ENCODE measurements around the gene KIAA1671.

Gene KIAA1671

DNA sequence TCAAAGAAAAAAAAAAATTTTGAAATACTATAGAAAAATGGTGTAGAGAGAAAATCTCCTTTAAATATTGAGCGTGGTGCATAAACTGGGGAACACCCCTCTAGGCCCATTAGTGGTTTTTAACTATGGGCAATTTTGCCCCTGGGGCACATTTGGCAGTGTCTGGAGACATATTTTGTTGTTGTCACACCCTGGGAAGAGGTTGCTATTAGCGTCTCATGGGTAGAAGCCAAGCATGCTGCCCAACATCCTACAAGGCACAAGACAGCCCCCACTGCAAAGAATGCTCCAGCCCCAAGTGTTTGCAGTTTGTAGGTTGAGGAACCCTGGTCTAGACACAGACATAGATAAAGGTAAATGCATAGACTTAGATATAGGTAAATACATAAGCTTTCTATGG, 92.6 kb downstream of the KIAA1671 start:
- DNase-seq (no peak), ATAC-seq (no peak)

DNA sequence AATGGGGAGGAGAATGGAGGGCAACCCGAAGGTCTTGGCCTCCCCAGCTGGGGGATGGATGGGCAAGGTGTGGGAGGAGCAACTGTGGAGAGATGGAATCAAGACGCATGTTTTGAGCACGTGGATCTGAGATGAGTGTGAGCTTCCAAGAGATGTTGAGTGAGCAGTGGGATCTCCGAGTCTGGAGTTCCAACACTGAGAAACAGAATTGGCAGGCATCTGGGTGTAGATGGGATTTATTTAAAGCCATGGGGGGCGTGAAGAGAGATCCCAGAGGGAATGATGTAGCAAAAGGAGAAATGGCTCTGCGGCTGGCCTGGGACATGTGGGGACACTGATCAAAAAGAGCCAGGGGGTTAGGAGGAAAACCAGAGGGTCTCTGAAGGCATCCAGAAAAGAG, 95.6 kb downstream of the KIAA1671 start:
- ATAC-seq (no peak), DNase-seq (no peak)

DNA sequence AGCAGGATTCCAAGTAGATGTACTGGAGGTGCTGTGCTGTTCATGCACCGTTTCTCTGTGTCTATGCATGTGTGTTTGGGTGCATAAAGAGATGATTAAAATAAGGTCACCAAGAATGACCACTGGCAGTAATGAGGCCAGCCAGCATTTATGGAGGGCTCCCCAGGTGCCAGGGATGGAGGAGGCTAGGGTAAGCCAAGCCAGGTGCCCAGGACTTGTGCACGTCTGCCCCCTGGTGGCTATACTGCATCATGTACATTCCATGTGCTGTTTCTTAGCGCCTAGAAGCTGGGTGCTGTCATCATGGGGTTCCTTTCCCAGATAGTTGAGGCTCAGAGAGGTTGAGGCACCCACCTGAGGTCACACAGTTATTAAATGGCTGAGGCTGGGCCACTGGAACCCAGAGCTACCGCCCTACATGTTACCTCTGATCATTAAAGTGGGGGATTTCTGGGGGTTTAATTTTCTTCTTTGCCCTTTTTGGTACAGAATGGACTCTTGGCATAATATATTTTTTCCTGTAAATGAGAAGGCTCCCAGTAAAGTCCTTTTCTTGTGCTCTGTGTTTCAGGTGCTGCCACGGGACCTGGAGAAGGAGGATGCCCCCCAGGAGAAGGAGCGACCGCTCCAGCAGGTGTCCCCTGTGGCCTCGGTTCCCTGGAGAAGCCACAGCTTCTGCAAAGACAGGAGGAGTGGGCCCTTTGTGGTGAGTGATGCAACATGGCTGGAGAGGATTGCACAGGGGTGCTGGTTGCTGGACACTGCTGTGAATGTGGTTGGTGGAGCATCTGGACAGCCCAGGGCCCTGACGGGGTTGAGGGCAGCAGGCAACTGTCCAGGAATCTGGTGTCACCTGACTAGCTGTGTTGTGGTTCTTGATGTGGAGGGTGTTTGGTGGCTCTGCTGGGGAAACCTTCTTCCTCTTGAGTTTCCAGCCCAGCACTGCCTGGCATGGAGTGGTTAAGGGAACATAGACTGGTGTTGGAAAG, 96.4 kb downstream of the KIAA1671 start:
- DNase-seq, result peak; percentile 79

DNA sequence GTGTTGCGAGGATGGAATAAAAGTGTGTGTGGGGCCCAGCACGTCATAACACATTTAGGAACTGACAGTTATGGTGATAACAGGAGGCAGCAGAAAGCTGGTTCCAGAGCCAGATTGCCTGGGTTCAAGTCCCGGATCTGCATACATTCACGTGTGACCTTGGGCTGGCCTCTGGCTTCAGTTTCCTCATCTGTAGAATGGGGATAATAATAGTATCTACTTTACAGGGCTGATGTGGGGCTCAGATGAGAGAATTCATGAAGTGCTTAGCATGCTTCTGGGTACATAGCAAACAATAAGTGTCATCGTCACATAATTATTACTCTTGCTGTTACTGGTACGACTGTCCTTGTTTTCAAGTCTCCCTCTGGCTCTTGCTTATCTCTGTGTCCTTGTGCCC, 97.3 kb downstream of the KIAA1671 start:
- DNase-seq, result no peak
- ATAC-seq, result no peak

More for the DNA sequence above, 96.4 kb downstream of the KIAA1671 start:
- ATAC-seq, result peak; percentile 67

DNA sequence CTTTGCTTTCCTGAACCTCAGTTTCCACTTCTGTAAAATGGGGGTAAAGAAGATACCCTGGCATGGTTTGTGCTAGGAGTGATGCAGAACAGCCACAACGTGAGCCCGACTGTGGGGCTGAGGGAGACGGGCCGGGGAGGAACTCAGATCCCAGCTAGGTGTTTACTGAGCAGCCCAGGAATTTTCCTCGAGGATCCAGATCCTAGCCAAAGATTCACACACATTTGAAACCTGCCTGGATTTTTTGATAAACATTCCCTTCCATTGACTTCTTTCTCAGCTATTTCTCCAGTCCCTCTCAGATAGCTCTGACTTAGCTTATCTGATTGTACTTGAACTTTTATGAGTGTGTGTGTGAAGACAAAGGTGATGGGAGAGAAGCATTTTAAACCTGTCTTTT, 98.0 kb downstream of the KIAA1671 start:
- ATAC-seq, result no peak
- DNase-seq, result no peak

DNA sequence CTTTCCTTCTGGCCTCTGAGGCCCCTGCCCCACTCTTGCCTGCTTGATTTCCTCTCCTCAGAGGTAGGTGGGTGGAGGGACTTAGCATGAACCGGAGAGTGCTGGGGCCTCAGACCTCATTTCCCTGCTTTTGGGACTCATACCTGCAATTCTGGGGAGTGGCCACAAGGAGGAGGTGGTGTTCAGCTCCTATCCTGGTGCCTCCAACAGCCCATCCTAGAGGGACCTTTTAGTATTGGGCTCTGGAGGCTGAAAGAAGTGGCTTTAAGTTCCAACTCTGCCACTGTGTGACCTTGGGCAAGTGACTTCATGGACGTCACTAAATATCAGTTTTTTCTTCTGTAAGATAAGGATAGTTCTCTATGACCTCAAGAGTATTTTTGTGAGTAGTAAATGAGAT, 98.6 kb downstream of the KIAA1671 start:
- ATAC-seq, result no peak
- DNase-seq, result no peak

DNA sequence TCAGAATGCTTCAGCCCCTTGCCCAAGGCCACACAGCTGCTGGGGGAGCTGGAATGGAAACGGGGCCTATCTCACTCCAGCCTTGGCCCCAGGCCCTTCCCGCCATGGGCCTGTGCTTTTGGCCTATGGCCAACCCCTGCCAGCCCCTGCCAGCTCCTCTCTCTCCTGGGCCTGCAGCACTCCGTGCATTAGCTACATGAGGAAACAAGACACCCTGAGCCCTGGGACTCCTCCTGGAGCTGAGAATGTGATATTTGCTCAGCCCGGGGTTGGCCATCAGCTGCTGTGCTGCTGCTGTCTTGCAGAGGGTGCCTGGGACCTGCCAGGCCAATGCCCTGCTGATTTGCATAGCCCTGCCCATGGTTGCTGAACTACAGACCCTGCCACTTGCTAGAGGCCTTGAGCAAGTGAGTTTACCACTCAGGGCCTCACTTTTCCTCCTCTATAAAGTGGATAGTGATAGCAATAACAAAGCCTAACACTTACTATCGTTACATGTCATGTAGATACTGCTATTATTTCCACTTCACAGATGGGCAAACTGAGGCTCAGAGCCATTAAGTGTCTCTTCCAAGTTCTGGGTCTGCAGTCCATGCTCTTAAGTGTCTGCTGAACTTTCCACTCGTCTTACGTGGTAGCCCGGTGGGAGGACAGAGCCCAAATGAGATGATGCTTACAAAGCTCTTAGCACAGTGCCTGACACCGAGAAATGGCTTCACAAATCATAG, 99.6 kb downstream of the KIAA1671 start:
- ATAC-seq, result no peak
- no peak for DNase-seq

DNA sequence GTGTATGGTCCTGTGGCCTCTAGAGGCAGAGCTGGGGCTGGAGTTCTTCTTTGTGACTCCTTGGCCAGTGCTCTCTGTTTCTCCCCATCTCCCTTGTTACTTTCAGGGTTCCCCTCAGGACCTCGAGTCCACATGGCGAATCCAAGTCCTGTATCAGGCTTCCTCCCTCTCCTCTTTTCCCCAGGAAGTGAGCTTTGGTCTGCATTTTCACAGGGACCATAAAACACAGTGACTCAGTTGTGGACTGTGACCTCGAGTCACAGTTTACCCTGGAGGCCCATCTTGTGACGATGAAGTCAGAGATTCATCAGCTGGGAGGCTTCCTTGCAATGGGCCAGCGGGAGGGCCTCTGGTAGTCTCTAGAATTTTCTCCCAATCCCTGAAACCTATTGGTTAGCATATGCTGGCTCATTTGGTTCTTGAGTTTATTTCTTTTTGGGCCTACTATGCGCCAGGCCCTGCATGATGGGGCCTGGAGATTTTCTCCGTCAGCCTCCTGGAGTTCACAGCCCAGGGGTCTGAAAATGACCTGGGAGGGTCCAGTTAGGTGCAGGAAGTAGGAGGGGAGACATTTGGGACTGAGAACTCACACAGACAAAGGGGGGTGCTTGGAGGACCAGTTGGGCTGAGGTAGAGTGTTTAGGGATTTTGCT, 100.8 kb downstream of the KIAA1671 start:
- DNase-seq (no peak), ATAC-seq (no peak)

DNA sequence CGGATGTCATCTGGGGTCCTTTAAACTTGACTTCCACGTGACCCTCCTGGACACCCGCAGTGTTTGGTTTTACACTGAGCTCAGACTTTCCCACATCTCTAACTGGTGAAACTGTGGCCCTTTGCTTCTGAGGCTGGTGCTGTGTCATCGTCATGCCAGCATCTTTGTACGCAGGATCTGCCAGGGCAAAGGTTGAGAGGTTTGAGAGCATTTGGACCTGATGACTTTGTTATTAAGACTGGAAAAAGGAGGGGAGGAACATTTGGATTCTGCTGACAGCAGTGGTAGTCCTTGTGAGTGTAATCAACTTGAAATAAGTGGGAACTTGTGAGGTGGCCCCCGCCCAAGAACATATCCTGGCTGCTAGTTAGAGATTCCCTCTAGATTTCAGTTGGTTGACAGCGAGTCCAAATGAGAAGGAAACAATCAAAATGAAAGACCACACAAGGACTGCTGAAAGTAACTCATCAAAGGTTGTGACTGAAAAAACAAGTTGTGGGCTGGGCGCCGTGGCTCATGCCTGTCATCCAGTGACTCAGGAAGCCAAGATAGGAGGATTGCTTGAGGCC, 102.5 kb downstream of the KIAA1671 start:
- ATAC-seq (peak; percentile 80), DNase-seq (peak; percentile 63)

DNA sequence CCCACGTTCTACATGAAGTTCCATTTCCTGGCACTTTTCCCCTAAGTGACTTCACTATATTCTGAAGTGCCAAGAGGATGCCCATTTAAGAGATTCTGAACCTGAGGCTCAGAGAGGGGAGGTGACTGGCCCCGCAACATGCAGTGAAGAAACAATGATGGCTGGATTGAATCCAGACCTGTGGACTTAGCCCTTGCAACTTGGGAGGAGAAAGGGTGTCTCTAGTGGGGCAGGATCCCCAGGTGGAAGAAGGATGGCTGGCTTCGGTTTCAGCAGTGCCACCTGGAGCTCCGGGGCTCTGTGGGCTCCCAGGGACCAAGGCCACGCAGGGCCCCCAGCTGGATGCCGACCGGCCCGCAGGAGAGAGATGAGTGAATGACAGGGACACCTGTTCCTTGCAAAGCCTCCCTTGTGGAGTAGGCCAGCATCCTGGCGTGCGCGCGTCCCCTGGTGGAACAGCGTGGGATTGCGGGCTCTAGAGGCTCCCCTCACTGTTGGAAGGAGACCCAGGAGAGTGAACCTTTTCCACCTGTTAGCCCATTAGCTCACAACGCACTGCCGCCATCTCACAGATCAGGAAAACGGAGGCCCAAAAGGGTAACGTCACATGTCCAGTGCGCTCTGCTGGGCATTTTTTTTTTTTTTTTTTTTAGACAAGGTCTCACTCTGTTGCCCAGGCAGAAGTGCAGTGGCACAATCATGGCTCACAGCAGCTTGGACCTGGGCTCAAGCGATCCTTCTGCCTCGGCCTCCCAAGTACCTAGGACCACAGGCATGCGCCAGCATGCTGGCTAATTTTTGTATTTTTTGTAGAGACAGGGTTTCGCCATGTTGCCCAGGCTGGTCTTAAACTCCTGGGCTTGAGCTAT, 104.7 kb downstream of the KIAA1671 start:
- DNase-seq (peak; percentile 88), ATAC-seq (peak; percentile 28)

DNA sequence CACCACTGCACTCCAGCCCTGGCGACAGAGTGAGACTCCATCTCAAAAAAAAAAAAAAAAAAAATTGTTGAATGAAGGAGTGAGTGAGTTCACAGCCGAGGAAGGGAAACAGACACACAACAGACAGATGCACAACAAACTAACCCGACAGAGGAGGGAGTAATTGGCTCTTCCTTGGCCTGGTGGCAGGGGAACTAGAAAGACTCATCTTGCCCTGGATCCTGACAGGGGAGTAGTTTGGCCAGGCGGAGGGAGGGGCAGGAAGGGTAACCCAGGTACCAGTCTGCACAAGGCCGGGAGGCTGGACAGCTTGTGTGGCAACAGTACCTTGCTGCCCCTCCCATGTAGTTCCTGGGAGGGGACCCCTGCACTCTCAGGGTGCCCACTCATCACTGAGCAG, 106.9 kb downstream of the KIAA1671 start:
- ATAC-seq (no peak), DNase-seq (no peak)

DNA sequence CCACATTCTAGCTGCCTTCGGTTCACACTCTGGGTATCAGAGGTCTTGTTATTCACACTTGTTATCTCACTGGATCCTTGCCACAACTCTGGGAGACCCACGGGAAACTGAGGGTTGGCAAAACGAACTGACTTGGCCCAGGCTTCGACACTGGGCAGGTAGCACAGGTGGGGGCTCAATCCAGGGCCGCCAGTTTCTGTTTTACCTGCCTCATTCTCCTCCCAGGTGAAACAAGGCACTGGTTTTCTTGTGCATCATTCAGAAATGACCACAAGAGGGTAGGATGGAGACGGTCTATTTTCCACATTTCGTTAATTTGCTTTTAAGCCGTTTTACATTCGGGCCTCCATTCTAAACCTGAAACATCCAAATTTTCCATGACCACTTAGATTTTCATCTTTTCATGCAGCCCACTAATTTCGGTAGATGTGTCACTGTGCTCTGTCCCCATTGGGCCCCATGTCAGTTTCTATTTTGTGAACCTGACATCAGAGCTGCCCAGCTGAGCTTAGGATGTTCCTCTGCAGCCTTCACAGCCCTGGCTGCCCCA, 108.1 kb downstream of the KIAA1671 start:
- ATAC-seq (peak; percentile 88), DNase-seq (peak; percentile 57)

DNA sequence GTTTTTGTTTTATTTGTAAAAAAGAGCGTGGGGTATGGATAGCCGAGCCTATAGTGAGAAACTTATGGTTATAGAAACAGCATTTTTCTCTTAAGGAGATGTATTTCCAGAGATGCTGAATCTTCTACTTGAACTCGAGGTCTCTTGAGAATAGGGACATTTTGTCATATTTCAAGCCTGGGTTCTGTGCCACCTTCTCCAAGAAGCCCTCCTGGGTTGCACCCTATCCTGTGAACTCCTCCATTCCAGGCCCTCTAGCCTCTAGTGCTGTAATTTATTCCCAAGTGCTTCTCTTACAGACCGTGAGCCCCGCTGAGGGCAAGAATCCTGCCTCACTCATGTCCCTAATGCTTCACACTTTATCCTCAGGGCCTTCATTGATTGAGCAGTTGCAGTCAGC, 108.6 kb downstream of the KIAA1671 start:
- no peak for ATAC-seq

DNA sequence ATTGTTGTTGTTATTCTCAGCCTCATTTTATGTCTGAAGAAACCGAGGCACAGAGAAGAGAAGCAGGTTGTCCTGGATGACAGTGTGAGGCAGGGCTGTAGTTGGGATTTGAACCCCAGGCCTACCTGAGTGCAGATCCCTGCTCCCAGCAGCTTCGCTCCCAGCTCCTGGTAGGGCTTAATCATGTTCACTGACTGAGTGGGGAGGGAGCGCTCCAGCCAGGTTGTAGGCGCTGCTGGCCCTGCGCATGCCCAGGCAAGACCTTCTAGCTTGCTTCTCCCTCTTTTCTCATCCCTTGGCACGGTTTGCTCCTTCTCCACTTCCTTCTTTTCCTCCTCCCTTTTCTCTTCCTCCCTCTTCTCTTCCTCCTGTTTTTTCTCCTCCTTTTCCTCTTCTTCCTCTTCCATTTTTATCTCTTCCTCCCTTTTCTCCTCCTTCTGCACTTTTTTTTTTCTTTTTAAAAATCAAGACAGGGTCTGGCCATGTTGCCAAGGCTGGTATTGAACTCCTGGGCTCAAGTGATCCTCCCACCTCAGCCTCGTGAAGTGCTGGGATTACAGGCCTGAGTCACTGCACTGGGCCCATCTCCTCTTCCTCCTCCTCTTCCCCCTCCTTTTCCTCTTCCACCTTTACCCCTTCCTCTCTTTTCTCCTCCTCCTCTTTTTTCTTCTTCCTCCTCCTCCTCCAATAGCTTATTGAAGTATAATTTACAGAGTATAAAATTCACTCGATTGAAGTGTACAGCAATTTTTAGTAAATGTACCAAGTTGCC, 109.3 kb downstream of the KIAA1671 start:
- no peak for DNase-seq
- no peak for ATAC-seq

More for the DNA sequence above, 108.6 kb downstream of the KIAA1671 start:
- no peak for DNase-seq

DNA sequence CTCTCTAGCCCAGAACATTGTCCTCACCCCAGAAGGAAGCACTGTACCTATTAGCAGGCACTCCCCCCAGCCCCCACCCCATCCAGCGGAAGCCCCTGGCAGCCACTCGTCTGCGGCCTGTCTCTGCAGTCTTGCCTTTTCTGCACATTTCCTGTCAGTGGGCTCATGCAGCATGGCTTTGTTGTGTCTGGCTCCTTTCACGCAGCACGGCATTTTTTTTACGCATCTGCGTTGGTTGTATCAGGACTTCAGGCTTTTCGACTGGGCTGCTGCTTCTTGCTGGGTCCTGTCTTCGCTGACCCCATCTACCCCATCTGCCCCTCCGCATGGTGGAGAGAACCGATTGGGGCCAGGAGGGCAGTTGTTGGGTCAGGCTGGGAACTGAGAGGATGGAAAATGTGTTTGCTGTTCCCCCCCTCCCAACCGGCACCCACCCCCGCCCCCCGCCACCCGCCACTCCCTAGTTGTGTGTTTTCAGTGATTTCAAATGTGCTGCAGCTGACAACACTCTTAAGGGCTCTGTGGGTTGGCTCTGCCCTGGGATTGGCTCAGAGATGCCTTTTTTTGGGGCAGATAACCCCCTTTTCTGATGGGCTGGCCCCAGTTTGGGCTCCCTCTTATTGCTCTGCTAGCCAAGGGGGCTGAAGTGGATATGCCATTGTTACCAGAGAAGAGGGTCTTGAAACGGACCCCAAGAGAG, 110.0 kb downstream of the KIAA1671 start:
- DNase-seq (peak; percentile 58), ATAC-seq (peak; percentile 38)

DNA sequence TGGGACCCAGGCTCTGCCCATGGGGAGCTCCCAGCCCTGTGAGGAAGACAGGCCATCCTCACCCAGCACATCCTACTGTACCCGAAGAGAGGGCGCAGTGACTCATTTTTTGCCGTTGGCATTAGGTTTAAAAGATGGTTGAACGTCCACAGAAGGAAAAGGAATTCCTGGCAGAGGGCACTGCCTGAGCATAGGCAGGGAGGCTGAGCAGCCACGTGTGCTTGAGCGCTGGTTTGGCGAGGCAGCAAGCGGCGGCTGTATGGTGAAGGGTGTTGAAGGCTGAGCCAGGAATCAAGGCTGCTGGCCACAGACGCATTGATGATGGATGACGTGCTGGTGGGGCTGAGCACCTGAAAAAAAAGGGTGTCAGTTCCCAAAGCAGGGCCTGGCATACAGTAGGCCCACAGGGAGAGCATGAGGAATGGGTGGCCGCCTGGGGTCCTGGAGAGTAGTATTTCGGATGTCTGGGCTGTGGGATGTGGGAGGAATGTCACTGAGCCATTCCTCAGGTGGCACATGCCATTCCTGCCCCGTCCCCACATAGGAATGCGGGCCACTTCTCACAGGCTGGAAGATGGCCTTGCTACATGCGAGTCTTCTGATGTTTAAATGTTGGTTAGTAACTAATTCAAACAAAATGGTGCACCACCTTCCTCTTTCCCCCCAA, 112.5 kb downstream of the KIAA1671 start:
- no peak for DNase-seq
- ATAC-seq, result no peak

DNA sequence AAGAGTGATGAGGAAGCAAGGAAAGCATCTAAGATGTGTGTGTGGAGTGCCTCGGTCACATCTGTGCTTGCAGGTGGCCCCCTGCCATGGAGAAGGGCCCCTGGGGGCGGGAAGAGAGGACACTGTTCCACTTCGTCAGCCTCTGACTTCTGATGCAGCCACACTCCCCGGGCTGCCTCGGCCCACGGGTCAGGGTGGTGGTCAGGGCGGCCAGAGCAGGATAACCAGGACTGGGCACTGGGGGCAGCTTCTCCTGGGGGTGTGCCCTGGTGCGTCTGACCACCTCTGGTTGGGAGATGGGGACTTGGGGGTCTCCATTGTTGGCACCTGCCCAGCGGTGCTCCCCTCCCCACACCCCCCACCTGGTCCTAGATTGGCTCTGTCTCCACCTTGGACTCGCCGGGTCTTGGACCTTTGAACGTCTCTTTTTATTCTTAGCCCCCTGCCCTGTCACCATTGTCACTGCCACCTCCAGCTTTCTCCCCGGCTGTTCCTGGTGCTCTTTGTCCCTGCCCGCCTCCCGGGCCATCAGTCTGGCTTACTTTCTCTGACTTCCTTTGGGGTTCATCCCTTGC, 114.4 kb downstream of the KIAA1671 start:
- DNase-seq, result no peak
- ATAC-seq, result no peak

DNA sequence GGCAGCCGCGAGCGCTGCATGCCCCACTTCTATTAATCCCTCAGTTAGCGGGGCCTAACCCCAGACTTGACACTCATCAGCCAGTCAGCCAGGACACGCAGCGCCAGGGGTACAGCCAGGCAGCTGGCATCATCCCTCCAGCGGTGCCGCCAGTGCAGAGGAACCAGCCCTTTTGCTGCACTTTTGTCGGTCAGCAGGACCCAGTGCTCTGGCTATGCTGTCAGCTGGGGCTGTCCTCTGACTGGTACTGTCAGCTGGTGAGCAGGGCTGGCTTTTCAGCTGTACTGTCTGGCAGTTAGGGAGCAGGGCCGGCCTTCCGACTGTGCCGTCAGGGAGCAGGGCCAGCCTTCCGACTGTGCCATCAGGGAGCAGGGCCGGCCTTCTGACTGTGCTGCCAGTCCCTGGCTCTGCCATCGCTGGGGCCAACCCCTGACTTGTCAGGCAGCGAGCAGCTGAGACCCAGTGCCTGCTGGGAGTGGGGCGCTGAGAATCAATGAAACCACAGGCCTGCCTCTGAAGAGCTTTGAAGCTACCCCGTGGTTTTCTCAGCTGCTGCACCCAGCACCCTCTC, 115.4 kb downstream of the KIAA1671 start:
- DNase-seq (peak; percentile 71), ATAC-seq (peak; percentile 78)

Data from stimulated activated naive CD8-positive, alpha-beta T cell treated with anti-CD3 and anti-CD28 coated beads, Interleukin-15, Interleukin-2, amounts not matched to agents 100 U/mL and 50 U/mL, for 24 hours (primary cell).